NCI-H1436 treated with DMSO at 0.1 percent for 48 hours (cell line): ENCODE measurements around the gene RAB19.
"Not testable (repeated sequence)": the region's sequence is repeated elsewhere in the genome, so short reads cannot be mapped to it uniquely, and the experiment has no call there.

Source experiments
- DNase-seq: peaks from one replicate; lab custom pipeline; 2025; lab: John Stamatoyannopoulos, UW

The RAB19 gene

GRCh38 chr7:140453785-140454656 lies 50.2 kb downstream of the RAB19 start:
- DNase-seq = not testable (repeated sequence)

GRCh38 chr7:140454657-140455015 lies 50.8 kb downstream of the RAB19 start:
- no peak for DNase-seq

DNA sequence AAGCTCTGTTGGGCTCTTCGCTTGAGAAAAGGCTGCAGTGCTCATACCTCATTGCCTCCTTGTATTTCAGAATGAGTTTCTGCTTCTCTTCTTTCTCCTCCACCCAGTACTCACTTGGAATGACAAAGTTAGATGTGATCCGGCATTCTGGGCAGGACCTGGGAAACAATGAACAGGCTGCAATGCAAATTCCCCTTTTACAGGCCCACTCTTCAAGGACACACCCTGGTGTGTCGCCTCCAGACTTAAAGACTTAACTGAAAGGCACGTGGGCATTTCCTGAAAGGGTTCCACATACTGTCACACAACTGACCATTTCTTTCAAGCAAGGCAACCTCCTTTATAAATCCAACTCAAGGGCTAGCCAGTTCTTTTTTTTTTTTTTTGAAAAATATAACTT lies 51.9 kb downstream of the RAB19 start:
- DNase-seq = no peak

DNA sequence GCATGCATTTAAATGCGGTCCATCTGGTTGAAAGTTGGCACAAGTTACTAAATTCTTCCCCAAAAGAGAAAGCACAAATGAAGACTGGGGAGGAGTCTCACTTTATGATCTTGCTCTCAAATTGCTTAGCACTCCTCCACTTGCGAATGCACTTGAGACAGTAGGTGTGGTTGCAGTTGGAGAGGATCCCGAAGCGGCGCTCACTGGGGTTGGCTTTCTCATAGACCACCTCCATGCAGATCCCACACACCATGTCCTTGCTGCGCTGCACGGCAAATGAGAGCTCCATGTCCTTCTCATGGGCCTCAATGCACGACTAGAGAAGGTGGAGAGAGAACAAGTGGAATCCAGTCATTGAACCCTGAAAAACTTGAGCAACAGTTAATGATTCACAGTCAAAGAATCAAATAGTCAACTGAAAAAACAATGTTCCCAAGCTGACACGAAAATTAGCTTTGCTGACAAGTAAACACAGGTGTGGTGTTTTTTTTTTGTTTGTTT lies 52.7 kb downstream of the RAB19 start:
- DNase-seq = no peak

DNA sequence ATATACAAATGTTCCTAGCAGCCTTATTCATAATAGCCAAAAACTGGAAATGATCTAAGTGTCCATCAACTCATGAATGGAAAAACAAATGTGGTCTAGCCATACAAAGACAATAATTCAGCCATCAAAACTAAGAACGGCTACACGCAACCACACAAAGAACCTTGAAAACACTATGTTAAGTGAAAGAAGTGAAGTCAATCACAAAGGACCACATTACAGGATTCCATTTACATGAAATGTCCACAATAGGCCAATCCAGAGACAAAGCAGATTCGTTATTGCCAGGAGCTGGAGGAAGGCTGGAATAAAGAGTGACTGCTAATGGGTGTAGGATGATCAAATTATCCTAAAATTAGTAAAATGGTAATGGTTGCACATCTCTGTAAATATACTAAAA lies 54.3 kb downstream of the RAB19 start:
- DNase-seq = no peak

GRCh38 chr7:140458916-140459315 lies 55.1 kb downstream of the RAB19 start:
- no peak for DNase-seq

DNA sequence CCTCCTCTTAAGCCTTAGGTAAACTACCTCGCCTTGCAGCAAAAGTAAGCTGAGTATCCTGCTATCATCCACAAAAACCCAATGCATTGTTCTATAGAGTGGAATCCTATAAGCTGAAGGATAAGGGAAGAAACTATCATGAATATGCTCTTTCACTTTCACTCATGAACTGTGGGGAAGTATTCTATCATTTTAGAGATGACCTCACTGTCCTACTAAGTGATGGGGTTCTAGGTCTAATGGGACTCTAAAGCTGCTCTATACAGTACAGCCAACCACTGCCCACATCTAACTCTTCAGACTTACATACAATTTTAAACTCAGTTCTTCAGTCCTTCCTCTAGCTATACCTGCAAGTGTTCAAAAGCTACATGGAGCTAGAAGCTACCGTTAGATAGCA lies 59.3 kb downstream of the RAB19 start:
- DNase-seq = no peak

DNA sequence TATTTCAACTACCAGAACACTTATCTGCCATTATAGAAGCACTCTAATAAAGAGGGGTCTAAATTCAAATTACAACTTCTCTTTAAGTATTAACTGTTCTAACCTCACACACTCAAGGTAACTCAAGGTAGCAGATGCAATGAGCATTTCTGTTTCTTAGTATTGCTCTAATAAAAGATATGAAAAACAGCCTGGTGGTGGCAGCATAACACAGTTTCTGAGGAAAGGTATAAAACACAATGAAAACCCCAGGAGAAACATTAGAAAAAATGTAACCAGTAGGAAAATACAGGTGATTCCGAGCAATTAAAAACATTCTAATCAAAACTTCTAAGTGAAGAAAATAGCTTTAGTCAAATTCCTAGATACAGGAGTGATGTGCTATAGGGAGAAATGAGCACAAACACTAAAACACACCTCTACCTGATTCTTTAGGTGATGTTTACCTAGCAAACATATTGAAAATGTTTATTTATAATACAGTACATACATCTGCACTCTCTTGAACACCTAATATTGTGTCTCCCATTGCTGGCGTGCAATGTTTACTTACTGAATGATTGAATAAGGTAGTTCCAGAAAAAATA lies 72.0 kb downstream of the RAB19 start:
- no peak for DNase-seq

DNA sequence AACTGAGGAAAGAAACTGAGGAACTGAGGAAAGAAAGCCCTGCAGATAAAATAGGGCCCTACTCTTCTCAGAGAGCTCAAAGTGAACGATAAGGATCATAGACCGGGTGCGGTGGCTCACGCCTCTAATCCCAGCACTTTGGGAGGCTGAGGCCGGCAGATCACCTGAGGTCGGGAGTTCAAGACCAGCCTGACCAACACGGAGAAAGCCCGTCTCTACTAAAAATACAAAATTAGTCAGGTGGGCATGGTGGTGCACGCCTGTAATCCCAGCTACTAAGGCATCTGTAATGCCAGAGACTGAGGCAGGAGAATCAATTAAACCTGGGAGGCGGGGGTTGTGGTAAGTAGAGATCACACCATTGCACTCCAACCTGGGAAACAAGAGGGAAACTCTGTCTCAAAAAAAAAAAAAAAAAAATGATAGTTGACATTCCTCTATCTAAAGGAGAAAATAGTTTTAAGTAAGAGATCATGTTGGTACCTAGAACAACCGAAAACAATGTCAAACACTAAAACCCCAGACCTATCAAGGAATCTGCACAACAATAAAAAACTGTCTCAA lies 72.9 kb downstream of the RAB19 start:
- DNase-seq = no peak
